GM12874 (cell line): ENCODE data around the gene GH1.
"Not testable (repeated sequence)": the region's sequence is repeated elsewhere in the genome, so short reads cannot be mapped to it uniquely, and the experiment has no call there.

Experiments
- CTCF ChIP-seq: IDR thresholded peaks from 2 replicates; pipeline ENCODE4 v1.5.1; 2011; ENCODE audit warnings: low read depth, mild to moderate bottlenecking, control low read depth, low read length, moderate library complexity; ENCODE audit not compliant: insufficient read depth

GH1 gene

GRCh38 chr17:63880706-63881105, 37.9 kb downstream of the GH1 start:
- TF ChIP-seq CTCF, result no peak

GRCh38 chr17:63873577-63873976, 45.1 kb downstream of the GH1 start, which contains the start of gene CSH2:
Gene CSH2, minus strand, starts transcription at chr17:63873677. Its CDS starts 63 bp downstream, at chr17:63873614.
- TF ChIP-seq CTCF, result not testable (repeated sequence)

GRCh38 chr17:63869491-63870291, 48.9 kb downstream of the GH1 start:
- peak; percentile 28; the same call in 1 of the 2 replicates for TF ChIP-seq CTCF
